IPS-NIHi7 (cell line): Measurements from ENCODE around the gene EIF3B.
A peak's percentile ranks its signal among the peaks of the same experiment; 100 is the strongest.
"Not testable (repeated sequence)": the region's sequence is repeated elsewhere in the genome, so short reads cannot be mapped to it uniquely, and the experiment has no call there.

Source experiments
- DNase-seq: peaks from one replicate; pipeline ENCODE4 v3.0.0; 2012; ENCODE audit warnings: mixed read lengths; ENCODE audit errors: extremely low spot score

Gene EIF3B

GRCh38 chr7:2347351-2348063 lies 7.1 kb upstream of the EIF3B start:
- not testable (repeated sequence) for DNase-seq

GRCh38 chr7:2350055-2350454 lies 4.6 kb upstream of the EIF3B start:
- no peak for DNase-seq

GRCh38 chr7:2350861-2351260 lies 3.8 kb upstream of the EIF3B start:
- DNase-seq, result no peak

- DNase-seq, result no peak
Measured at GRCh38 chr7:2353113-2353935, 1.3 kb upstream of the EIF3B start.

- peak; percentile 93 for DNase-seq
Measured at GRCh38 chr7:2353936-2354185, 766 bp upstream of the EIF3B start.

GRCh38 chr7:2354939-2355704 lies 495 bp downstream of the EIF3B start:
- DNase-seq, result peak; percentile 48

GRCh38 chr7:2355705-2356008 lies 1.0 kb downstream of the EIF3B start:
- no peak for DNase-seq

GRCh38 chr7:2357165-2357564 lies 2.5 kb downstream of the EIF3B start:
- no peak for DNase-seq

GRCh38 chr7:2357571-2357970 lies 2.9 kb downstream of the EIF3B start:
- DNase-seq, result no peak

- no peak for DNase-seq
Measured at GRCh38 chr7:2358968-2359527, 4.4 kb downstream of the EIF3B start.

- no peak for DNase-seq
Measured at GRCh38 chr7:2359610-2360009, 5.0 kb downstream of the EIF3B start.

GRCh38 chr7:2360796-2361195 lies 6.2 kb downstream of the EIF3B start:
- no peak for DNase-seq

GRCh38 chr7:2362385-2363088 lies 7.9 kb downstream of the EIF3B start:
- DNase-seq, result no peak

- DNase-seq, result no peak
Measured at GRCh38 chr7:2369139-2369538, 14.5 kb downstream of the EIF3B start.

GRCh38 chr7:2371329-2371728 lies 16.7 kb downstream of the EIF3B start:
- DNase-seq, result no peak

GRCh38 chr7:2372724-2373123 lies 18.1 kb downstream of the EIF3B start:
- no peak for DNase-seq

- no peak for DNase-seq
Measured at GRCh38 chr7:2373124-2373556, 18.5 kb downstream of the EIF3B start.

- DNase-seq, result no peak
Measured at GRCh38 chr7:2373646-2374045, 19.0 kb downstream of the EIF3B start.

- DNase-seq, result no peak
Measured at GRCh38 chr7:2374401-2374800, 19.8 kb downstream of the EIF3B start.

- no peak for DNase-seq
Measured at GRCh38 chr7:2374830-2375728, 20.5 kb downstream of the EIF3B start.
